Progenitor cell of endocrine pancreas (in vitro differentiated cells): Measurements from ENCODE around the gene CKM. TPM values are rescaled to one million over a fixed set of nuclear protein-coding genes. Genes with fewer than 3 reads are reported as not detected.
"Not testable (repeated sequence)": the region's sequence is repeated elsewhere in the genome, so short reads cannot be mapped to it uniquely, and the experiment has no call there.

Source experiments
- DNase-seq: peaks from one replicate; pipeline ENCODE4 v3.0.0; 2021; ENCODE audit warnings: low spot score; ENCODE audit not compliant: unreplicated experiment
- H3K27ac Mint-ChIP-seq: 2 replicates; pipeline ENCODE4 v1.8.0; 2021; ENCODE audit warnings: mild to moderate bottlenecking, moderate library complexity, mixed read lengths
- H3K27me3 Mint-ChIP-seq: 2 replicates; pipeline ENCODE4 v1.8.0; 2021; ENCODE audit warnings: mixed read lengths
- H3K36me3 Mint-ChIP-seq: 2 replicates; pipeline ENCODE4 v1.8.0; 2022; ENCODE audit warnings: mixed read lengths; ENCODE audit not compliant: insufficient read depth
- H3K4me1 Mint-ChIP-seq: 2 replicates; pipeline ENCODE4 v1.8.0; 2021; ENCODE audit warnings: low read depth, mixed read lengths
- H3K4me3 Mint-ChIP-seq: 2 replicates; pipeline ENCODE4 v1.8.0; 2021; ENCODE audit warnings: low read depth, mild to moderate bottlenecking, moderate library complexity, mixed read lengths
- H3K9me3 Mint-ChIP-seq: 2 replicates; pipeline ENCODE4 v1.8.0; 2021; ENCODE audit warnings: low read depth, mixed read lengths
- total RNA-seq: library from RNA; stranded (reverse); gene quantifications from 2 replicates; pipeline ENCODE4 v1.2.1, GENCODE V29; 2021
- TF ChIP-seq, protein P1 (sequence below): fragments of 200-600 bp; sonication (generic); IDR thresholded peaks from one replicate; pipeline ENCODE4 v1.5.0; 2021; ENCODE audit warnings: antibody characterized with exemption, mild to moderate bottlenecking; ENCODE audit not compliant: unreplicated experiment

The CKM gene
- total RNA-seq, 1 donor from 2014 or later, result not detected

DNA sequence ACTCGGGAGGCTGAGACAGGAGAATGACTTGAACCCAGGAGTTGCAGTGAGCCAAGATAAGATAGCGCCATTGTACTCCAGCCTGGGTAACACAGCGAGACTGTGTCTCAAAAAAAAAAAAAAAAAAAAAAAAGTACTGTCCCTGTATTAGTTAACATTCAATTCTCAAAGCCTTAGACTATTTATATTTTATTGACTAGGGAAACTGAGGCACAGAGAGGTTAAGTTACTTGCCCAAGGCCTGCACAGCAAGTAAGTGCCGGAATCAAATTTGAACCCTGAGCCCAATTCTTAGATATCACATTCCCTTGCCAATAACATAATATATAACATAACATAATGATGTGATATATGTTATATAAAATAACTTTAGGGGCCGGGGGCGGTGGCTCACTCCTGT lies 17.0 kb upstream of the CKM start:
- H3K27ac Mint-ChIP-seq, result no peak overlapping the region
- no peaks in the 10 kb centered on the region for H3K9me3 Mint-ChIP-seq
- TF ChIP-seq, protein P1, sequence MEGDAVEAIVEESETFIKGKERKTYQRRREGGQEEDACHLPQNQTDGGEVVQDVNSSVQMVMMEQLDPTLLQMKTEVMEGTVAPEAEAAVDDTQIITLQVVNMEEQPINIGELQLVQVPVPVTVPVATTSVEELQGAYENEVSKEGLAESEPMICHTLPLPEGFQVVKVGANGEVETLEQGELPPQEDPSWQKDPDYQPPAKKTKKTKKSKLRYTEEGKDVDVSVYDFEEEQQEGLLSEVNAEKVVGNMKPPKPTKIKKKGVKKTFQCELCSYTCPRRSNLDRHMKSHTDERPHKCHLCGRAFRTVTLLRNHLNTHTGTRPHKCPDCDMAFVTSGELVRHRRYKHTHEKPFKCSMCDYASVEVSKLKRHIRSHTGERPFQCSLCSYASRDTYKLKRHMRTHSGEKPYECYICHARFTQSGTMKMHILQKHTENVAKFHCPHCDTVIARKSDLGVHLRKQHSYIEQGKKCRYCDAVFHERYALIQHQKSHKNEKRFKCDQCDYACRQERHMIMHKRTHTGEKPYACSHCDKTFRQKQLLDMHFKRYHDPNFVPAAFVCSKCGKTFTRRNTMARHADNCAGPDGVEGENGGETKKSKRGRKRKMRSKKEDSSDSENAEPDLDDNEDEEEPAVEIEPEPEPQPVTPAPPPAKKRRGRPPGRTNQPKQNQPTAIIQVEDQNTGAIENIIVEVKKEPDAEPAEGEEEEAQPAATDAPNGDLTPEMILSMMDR, result no peak
- H3K36me3 Mint-ChIP-seq, result no peaks in the 10 kb centered on the region
- DNase-seq, result no peak
- H3K4me1 Mint-ChIP-seq, result peaks cover 2% of the 10 kb centered on the region
- peak overlapping the region; percentile 45 for H3K4me3 Mint-ChIP-seq
- peaks cover 28% of the 10 kb centered on the region for H3K27me3 Mint-ChIP-seq

DNA sequence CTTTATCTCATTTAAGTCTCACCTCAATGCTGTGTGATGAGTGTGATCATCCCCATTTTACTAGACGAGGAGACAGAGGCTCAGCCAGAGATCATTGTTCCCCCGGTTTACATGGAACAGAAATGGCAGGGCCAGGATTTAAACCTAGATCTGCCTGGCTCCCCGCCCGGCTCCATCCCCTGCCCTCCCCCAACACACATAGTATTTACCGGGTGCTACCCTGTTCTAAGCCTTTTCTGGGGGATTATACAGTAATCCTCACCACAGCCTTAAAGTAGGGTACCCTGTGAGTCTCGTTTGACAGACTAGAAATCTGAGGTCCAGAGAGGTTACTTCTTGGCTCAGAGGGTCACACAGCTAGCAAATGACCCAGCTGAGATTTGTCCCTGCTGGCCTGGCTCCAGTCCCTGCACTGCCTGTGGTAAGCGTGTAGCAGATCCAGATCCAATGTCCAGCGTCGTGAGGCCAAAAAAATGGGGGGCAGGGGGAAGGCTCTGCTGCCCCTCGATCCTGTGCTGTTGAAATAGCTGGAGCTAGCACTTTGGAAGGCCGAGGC lies 14.1 kb upstream of the CKM start:
- peaks cover 20% of the 10 kb centered on the region for H3K27me3 Mint-ChIP-seq
- TF ChIP-seq, protein P1, result no peak
- no peak overlapping the region for H3K4me3 Mint-ChIP-seq
- no peaks in the 10 kb centered on the region for H3K9me3 Mint-ChIP-seq
- H3K36me3 Mint-ChIP-seq, result no peaks in the 10 kb centered on the region
- no peak overlapping the region for H3K27ac Mint-ChIP-seq
- peaks cover 2% of the 10 kb centered on the region for H3K4me1 Mint-ChIP-seq
- DNase-seq, result no peak

- not testable (repeated sequence) for H3K4me1 Mint-ChIP-seq, H3K9me3 Mint-ChIP-seq, H3K27ac Mint-ChIP-seq, DNase-seq, H3K36me3 Mint-ChIP-seq, H3K4me3 Mint-ChIP-seq
- H3K27me3 Mint-ChIP-seq, result peaks cover 14% of the 10 kb centered on the region
Observed at GRCh38 chr19:45334881-45335280, 12.2 kb upstream of the CKM start.

DNA sequence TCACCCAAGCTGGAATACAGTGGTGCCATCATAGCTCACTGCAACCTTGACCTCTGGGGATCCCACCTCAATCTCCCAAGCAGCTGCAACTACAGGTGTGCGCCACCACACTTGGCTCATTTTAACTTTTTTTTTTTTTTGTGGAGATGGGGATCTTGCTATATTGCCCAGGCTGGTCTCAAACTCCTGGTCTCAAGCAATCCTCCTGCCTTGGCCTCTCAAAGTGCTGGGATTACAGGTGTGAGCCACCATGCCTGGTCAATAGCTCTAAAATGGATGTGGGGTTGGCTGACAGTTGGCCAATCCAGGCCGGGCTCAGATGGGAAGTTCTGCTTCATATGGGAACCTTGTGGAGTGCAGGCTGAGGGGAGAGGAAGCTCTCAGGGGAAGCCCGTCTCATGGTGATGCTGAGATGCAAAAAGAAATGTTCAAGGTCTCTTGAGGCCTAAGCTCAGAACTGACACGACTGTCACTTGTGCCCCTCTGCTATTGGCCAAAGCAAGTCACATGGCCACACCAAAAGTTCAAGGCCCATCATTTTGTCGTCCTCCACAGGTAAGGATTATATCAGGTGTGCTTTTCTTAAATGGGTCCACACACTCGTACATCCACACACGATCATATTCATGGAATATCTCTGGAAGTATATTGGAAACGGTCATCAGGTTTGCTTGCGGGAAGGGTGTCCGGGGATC lies 11.1 kb upstream of the CKM start:
- TF ChIP-seq, protein P1, result no peak
- no peak for DNase-seq
- Mint-ChIP-seq H3K27ac (no peak overlapping the region), H3K27me3 (peaks cover 11% of the 10 kb centered on the region), H3K36me3 (no peaks in the 10 kb centered on the region), H3K4me1 (no peaks in the 10 kb centered on the region), H3K9me3 (no peaks in the 10 kb centered on the region), H3K4me3 (no peak overlapping the region)

DNA sequence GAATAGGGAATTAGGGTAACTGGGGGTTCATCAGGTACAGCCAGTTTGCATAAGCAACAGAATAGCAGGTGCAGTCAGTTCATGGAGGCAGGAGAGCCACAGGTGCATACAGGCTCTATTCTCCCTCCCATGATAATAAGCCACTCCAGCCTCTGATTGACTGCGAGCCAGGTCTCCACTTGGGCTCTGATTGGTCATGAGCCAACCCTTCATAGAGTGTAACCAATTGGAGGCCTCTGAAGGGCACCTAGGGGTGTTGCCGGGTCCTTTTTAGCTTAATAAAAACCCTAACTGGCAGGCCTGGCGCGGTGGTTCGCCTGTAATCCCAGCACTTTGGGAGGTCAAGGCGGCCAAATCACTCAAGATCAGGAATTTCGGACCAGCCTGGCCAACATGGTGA lies 8.7 kb upstream of the CKM start:
- TF ChIP-seq, protein P1, result no peak
- peaks cover under 1% of the 10 kb centered on the region for H3K4me1 Mint-ChIP-seq
- peaks cover under 1% of the 10 kb centered on the region for H3K27me3 Mint-ChIP-seq
- H3K9me3 Mint-ChIP-seq, result no peaks in the 10 kb centered on the region
- H3K27ac Mint-ChIP-seq, result no peak overlapping the region
- no peaks in the 10 kb centered on the region for H3K36me3 Mint-ChIP-seq
- no peak overlapping the region for H3K4me3 Mint-ChIP-seq
- no peak for DNase-seq
